ENCODE results near the gene TLE1.

- no peak for TF ChIP-seq EP300 (IDR thresholded peaks at IDR 0.05)
- no peak for TF ChIP-seq CTCF (IDR thresholded peaks at IDR 0.05)
These were observed 69.9 kb downstream of the TLE1 start for GRCh38 chr9:81619353-81620001.
